HG03135 (cell line): ENCODE measurements around the gene EXOSC2.

Experiments used
- ATAC-seq: cut with Tn5 transposase; IDR thresholded peaks from one replicate; pipeline ENCODE4 v1.9.1; 2021; ENCODE audit warnings: mild to moderate bottlenecking, moderate library complexity; ENCODE audit not compliant: unreplicated experiment

The EXOSC2 gene

GRCh38 chr9:130696139-130696650, 2.6 kb downstream of the EXOSC2 start:
- no peak for ATAC-seq

DNA sequence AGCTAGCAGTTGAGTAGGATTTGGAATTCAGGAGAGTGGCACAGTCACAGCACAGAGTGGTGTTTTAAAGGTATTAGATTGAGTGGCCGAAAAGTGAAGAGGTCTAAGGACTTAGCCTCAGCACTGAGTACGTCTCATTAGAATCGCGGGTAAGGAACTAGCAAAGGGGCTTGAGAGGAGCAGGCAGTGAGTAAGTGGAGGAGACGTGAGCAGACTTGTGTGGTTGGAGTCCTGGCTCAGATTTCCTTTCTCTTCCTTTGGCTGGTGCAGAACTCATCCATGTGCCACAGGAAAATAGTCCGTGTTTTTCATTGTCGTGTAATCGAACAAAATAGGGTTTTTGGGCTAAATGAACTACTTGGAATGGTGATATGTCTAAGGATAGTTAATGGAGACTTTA, 3.4 kb downstream of the EXOSC2 start:
- ATAC-seq = no peak

DNA sequence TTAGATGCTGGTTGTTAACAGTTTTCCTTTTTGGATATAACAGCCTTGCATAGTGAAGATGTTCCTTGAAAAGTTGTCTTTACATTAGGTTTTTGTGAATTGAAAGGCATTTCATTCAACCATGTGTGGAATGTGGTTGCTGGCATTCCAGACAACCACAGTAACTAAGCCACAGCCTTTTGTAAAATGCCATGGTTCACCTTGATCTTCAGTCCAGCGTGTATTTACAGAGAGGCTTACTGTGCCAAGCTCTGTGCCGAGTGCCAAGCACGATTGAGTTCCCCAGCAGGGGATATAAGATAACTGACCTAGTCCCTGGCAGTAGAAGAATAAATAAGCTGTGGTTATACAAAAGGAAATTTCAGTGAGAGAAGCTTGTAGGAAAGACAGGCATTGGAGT, 4.9 kb downstream of the EXOSC2 start:
- ATAC-seq = no peak

- ATAC-seq = no peak
These were observed 5.5 kb downstream of the EXOSC2 start for GRCh38 chr9:130699047-130699446.

- ATAC-seq = no peak
These were observed 7.8 kb downstream of the EXOSC2 start for GRCh38 chr9:130701059-130702022.

- ATAC-seq = no peak
These were observed 9.9 kb downstream of the EXOSC2 start for GRCh38 chr9:130703501-130703900.

DNA sequence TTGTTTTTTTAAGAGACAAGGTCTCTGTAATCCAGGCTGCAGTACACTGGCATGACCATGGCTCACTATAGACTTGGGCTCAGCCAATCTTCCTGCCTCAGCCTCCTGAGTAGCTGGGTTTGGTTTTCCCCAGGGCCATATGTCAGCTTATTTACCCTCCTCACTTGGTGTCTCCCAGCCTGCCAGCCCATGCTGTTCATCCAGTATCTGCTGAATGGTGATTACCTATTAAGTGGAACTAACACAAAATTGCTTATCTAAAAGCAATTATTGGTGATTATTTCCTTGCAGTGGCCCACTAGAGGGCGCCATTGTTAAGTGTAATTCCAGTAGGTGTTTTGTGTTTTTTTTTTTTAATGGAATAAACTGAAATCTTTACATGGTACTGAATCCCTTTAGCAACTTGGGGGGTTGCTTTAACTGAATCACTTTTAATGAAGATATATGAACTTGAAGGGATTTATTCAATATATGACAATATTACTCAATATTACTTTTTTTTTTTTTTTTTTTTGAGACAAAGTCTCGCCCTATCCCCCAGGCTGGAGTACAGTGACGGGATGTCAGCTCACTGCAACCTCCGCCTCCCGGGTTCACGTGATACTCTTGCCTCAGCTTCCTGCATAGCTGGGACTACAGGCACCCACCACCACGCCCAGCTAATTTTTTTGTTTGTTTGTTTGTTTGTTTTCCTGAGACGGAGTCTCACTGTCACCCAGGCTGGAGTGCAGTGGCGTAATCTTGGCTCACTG, 13.8 kb downstream of the EXOSC2 start:
- ATAC-seq = no peak

DNA sequence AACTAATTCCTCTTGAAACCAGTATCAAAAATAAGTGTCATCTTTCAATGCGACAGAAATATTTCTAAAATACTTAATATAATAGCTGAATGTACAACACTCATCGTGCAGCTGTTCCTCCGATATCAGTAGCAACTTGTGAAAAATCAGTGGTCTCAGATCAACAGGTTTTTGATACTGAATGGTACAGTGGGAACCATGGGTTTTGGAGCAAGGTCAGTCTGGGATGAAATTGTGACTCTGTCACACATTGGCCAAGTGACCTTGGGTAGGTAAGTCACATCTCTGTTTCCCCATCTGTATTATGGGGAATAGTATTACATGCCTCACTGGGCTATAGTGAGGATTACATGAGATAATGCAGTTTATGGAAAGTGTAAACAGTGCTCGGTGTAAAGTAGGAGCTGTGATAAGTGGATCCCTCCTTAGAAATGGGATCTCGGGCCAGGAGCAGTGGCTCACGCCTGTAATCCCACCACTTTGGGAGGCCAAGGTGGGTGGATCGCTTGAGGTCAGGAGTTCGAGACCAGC, 17.3 kb downstream of the EXOSC2 start:
- ATAC-seq = no peak

- no peak for ATAC-seq
These were observed 17.9 kb downstream of the EXOSC2 start for GRCh38 chr9:130711469-130711868.

GRCh38 chr9:130712564-130713285, 19.1 kb downstream of the EXOSC2 start:
- peak; percentile 96 for ATAC-seq

DNA sequence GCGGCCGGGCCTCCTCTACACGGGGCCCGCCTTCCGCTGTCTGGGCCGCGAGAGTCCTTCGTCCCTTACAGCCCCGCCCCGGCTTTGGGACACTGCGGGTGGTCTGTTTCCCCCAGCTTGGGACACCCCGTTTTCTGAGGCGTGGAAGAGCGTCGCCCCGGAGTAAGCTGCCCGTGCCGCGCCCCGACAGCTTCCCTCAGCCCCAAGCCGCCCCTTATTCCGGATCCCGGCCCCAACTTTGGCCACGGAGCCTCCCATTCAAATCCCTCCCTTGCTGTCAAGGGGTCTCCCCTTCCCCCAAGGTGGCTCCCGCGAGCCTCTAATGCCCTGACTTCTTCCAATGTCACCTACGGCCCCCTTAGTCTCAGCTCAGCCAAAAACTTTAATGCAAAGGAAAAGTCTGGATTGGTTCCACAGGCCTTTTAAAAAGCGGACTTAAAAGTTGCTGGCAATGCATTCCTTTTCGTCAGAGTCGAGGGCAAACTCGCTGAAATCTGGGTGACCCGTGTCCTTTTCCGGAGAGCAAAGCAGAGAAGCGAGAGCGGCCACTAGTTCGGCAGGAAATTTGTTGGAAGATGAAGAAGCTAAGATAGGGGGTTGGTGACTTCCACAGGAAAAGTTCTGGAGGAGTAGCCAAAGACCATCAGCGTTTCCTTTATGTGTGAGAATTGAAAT, 19.8 kb downstream of the EXOSC2 start:
- ATAC-seq = no peak

GRCh38 chr9:130714586-130715110, 21.1 kb downstream of the EXOSC2 start:
- ATAC-seq = no peak

- ATAC-seq = no peak
These were observed 21.7 kb downstream of the EXOSC2 start for GRCh38 chr9:130715270-130715669.

GRCh38 chr9:130718562-130718961, 25.0 kb downstream of the EXOSC2 start:
- ATAC-seq = no peak

GRCh38 chr9:130720762-130721161, 27.2 kb downstream of the EXOSC2 start:
- ATAC-seq = no peak

- ATAC-seq = no peak
These were observed 35.1 kb downstream of the EXOSC2 start for GRCh38 chr9:130728721-130729120.

GRCh38 chr9:130729145-130729544, 35.6 kb downstream of the EXOSC2 start:
- ATAC-seq = no peak

- no peak for ATAC-seq
These were observed 37.8 kb downstream of the EXOSC2 start for GRCh38 chr9:130731355-130731754.

DNA sequence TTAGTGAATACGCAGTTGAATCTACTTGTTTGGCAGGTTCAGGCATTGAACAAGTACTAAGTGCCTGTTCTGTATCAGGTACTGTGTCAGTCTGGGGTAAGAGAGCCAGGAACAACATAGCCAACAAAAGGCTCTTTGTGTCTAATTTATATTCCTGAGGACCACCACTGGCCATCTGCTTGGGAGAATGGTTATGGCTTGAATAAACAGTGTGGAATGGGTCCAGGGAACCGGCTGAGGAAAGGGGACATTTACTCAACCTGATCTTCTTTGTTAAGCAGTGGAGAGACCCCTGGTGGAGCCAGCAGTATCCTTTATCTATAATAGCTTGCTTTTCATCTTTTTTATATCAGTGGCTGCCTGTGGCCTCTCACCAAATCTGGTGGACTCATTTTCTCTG, 38.6 kb downstream of the EXOSC2 start:
- ATAC-seq = no peak

DNA sequence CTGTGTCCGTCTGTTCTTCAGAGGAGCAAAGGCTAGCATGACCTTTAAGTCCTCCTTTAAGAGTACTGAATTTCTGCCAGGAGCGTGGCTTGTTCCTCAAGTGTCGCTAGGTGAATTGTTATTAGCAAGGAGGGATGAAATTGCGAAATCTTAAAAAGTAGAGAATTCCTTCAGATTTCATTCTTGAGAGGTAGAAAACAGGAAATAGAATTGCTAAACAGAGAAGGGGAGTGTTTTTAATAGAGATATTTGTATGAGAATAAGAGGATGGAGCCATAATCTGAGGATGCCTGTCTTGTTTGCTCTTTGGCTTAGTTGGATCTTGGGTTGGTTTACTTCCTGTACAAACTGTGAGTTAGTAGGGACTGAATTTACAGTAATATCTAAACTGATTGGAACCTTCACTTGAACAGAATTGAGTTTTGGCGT, 39.2 kb downstream of the EXOSC2 start:
- ATAC-seq = no peak
